Middle frontal gyrus (tissue), 1 donor: ENCODE measurements around the gene LUZP2.

ENCODE experiments used
- DNase-seq: peaks from one replicate; pipeline ENCODE4 v3.0.0-alpha.2; 2015; ENCODE audit warnings: low spot score; ENCODE audit errors: extremely low spot score

The LUZP2 gene

GRCh38 chr11:24628224-24628776 is 131.4 kb downstream of the LUZP2 start:
- DNase-seq = no peak

DNA sequence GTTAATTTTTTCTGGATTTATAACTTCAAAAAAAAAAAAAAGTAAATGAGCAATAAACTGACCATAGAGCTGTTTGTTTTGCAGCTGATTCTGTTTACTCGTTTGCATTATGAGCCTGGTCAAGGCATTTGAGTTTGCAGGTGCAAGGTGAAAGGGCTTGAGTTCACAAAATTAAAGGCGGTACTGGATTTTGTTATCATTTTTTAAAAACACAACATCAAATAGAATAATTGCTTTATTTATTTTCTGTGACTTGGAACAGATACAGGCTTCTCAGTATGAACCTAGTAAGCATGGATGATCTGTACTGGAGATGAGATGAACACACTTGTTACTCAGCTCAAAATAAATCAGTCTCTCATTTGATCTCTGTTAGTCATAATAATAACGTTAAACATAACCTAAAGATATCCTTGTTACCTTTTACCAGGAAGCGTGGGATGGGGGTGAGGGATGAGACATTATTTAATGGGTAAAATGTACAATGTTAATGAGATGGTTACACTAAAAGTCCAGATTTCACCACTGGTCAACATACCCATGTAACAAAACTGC is 137.8 kb downstream of the LUZP2 start:
- no peak for DNase-seq

- DNase-seq = no peak
These were observed 138.9 kb downstream of the LUZP2 start for GRCh38 chr11:24635588-24636290.

DNA sequence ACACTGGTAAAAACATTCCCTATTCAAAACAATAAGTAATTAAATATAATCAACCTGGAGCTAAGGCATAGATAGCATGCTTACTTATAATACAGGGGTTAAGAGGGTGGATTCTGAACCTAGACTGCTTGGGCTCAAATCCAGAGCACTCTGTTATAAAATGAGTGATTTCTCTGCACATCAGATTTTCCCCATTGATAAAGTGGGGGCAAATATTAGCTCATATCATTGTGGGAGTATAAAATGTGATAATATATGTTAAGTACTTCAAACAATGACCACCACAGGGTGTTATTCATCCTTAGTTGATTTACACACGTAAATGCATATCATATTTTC is 139.4 kb downstream of the LUZP2 start:
- no peak for DNase-seq

DNA sequence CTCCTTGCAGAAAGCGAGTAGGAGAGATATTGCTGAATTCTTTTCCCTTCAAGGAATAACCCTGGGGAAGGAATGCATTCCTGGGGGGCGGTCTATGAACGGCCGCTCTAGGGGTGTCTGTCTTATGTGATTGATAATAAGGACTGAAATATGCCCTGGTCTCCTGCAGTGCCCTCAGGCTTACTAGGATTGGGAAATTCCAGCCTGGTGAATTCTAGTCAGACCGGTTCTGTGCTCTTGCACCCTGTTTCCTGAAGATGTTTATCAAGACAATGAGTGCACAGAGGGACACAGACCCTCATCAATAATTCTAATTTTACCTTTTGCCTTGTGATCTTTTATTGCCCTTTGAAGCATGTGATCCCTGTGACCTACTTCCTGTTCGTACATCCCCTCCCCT is 140.7 kb downstream of the LUZP2 start:
- DNase-seq = no peak

GRCh38 chr11:24642648-24643047 is 145.8 kb downstream of the LUZP2 start:
- DNase-seq = no peak

DNA sequence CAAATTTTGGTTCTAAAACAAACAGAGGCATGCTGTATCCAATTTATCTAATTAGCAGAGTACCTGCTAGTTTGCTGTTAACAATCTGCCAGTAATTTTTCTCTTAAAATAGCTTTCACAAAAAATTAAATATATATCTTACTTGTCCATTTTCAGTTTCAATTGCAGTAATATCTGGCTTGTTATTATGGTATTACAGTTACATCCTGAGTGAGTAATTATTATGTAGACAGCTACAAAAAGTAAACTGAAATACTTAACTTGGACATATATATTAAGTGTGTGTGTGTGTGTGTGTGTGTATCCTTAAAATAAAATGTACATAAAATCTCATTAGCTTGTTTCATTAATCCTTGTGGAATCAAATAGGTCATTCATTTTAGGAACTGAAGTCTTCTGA is 148.7 kb downstream of the LUZP2 start:
- no peak for DNase-seq

DNA sequence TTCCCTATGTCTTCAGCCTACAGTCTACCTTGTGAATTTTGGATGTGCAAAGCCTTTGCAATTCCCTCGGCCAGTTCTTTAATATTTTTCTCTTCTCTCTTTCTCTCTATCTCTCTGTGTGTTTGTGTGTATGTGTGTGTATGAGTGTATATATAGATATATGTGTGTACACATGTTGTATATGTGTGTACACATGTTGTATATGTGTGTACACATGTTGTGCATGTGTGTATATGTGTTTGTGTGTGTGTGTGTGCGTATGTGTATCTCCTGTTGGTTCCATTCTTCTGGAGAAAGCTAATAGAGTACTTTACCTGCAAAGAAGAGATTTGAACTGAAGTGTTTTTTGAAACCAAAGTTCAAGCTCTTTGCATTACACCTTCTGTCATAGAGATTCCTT is 155.0 kb downstream of the LUZP2 start:
- DNase-seq = no peak

DNA sequence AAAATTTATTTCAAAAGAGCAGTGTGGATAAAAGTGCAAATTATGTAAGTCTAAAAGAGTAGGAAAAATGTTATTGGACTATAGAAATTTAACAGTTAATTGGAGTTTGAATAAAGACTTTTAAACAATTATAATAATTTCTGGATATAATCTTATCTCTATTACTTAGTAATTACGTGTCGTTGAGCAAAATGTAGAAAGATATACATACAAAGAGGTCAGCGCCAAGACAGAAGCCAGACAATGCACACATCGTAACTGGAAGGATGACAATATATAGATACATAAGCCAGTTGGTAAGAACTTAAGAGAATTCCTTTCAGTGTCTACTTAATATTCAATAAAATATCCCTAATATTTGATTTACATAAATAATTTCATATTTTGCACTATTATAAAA is 157.0 kb downstream of the LUZP2 start:
- DNase-seq = no peak

GRCh38 chr11:24661331-24661730 is 164.5 kb downstream of the LUZP2 start:
- DNase-seq = no peak

- no peak for DNase-seq
These were observed 167.5 kb downstream of the LUZP2 start for GRCh38 chr11:24664399-24664798.

GRCh38 chr11:24667353-24667968 is 170.6 kb downstream of the LUZP2 start:
- no peak for DNase-seq

DNA sequence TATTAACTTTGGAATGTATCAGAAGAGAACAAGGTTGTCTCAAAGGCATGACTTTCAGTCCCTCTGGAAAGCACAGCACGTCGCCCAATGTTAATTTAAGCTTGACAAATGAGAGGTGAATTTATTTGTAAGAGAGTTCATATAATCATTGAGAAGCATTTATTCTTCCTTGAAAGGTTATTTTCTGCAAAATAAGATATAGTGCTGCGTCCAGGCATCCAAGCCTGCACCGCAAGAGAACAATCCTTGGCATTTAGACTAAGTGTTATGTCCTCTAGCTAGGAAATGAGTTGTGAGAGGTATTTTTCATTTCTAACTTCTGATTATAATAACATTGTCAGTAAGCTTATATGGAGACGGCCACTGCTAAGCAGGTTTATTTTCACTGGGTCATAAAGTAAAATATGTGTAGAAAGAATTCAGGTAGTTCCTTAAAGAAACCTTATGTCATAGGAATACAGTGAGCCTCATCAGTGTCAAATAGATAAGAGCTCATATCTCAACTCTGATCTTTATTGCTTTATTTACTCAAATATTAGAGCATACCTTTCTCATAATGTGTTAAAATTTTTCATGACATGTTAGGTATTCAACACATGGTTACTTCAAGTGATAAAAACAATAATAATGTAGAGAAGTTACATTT is 182.0 kb downstream of the LUZP2 start:
- no peak for DNase-seq

DNA sequence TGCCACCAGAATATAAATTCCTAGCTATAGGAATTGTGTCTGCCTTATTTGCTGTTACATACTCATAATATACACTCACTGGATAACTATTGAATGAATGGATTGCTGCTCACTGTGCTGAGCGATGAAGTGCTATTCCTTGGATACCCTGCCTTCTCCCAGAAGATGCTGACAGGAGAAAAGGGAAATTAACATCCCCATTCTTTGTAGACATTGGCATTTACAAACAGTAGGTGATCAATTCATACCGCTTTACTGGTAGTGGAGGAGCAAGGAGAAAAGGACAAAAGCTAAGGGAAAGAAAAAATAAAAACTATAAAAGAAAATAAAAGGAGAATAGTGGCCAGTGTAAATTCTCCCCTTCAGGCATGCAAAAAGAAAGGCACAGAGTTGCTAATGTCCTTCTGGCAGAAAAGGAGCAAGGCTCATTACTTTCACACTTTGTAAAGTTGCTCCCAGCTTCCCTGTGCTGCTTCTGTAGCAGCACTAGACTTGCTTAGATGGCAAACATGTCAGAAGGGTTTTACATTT is 183.0 kb downstream of the LUZP2 start:
- DNase-seq = no peak

DNA sequence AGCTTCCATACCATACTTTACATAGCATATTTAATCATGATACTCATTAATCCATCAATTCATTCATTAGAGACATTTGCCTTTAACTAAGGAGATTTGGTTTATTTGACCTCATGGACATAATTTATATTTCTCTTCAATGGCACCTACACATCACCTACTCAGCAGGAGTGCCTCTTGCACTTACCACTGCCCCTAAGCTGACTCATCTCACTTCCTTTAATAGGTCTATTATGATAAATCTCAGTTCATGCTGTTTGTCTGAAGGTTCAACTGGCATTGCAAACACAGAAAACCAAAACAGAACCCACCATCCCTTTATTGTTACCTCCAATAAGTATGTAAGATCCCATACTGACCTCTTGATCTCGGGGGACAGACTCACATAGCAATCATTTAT is 186.7 kb downstream of the LUZP2 start:
- no peak for DNase-seq

DNA sequence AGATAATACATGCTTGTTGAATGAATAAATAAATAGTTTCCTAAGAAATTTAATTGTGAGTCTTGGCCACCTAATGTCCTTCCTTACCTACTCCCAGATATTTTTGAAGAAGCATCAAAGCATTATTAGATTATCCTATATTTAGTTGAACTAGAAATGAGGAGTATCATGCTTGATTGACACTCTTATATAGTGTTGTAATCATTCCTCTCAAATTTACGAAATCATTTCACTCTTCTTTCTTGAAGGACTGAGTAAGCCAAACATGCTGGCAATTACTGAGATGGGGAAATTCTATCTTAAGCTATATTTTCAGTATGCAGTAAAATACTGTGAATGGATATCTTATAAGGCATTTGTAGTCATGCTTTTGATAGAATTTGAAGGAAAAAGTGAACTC is 189.0 kb downstream of the LUZP2 start:
- DNase-seq = no peak

GRCh38 chr11:24687531-24688147 is 190.8 kb downstream of the LUZP2 start:
- DNase-seq = no peak

DNA sequence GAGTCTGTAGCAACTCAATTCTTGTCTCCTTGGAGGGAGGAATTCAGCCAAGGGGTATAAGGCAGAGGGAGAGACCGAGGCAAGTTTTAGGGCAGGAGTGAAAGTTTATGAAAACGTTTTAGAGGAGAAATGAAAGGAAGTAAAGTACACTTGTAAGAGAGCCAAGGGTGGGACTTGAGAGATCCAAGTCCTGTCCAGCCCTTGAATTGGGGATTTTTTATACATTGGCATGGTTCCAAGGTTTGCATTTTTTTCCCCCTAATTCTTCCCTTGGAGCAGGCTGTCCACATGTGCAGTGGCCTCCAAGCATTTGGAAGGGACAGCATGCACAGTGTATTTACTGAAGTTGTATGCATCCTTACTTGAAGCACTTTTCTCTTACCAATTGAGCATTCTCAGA is 192.1 kb downstream of the LUZP2 start:
- no peak for DNase-seq

DNA sequence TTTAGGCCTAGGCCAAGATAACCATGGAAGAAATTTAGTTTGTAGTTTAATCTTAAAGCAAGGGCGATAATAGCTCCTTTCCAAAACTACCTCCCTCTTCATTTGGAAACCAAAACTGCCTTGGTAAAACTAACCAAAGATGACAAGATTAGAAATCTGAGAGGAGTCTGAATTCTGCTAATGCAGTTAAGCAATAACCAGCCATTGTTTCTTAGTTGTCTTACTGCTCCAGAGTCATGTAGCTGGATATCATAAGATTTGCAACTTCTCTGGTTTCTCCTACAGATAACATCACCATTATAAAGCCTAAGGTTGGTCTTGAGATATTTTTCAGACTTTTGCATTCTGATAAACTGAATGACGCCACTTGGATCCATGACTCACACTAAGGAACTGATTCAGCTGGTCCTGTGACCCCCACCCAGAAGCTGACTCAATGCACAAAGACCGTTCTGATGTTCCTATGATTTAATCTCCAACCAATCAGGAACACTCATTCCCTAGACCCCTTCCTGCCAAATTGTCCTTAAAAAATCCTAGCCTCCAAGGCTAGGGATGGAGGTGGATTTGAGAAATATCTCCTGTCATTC is 200.8 kb downstream of the LUZP2 start:
- DNase-seq = no peak

- no peak for DNase-seq
These were observed 207.9 kb downstream of the LUZP2 start for GRCh38 chr11:24704716-24705115.

DNA sequence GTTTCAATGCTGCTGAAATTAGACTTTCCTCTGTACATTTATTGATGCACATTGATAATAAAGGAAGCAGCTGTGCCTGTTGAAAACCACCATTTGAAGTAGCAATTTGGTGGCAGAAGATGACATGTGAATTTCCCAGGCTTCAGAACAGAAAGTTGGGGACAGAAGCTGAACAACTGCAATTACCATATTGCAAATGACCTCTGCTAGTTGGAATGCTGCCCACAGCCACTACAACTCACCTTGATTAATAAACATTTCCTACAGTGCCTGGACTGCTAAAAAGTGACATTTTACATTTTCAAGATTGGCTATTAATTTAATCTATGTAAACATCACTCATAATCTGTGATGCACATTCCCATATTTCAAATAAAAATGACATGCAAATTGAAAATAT is 208.6 kb downstream of the LUZP2 start:
- no peak for DNase-seq
